Loucy (cell line): ENCODE results near the gene HOXD12.

Source experiments
- H2AFZ ChIP-seq: fragments of 200-600 bp; sonication (generic); 2 replicates; pipeline ENCODE4 v1.6.0; 2016; ENCODE audit warnings: antibody characterized with exemption, mild to moderate bottlenecking, low read length, moderate library complexity
- H3F3A ChIP-seq: fragments of 200-600 bp; 2 replicates; pipeline ENCODE4 v1.6.0; 2016; ENCODE audit warnings: antibody characterized with exemption, low read depth, mild to moderate bottlenecking
- H3K27me3 ChIP-seq: fragments of 200-600 bp; sonication (generic); 2 replicates; pipeline ENCODE4 v1.6.1; 2014; ENCODE audit warnings: low read length, mild to moderate bottlenecking; ENCODE audit not compliant: insufficient read depth, poor library complexity, severe bottlenecking
- H3K36me3 ChIP-seq: fragments of 200-600 bp; sonication (generic); 2 replicates; pipeline ENCODE4 v1.6.1; 2016; ENCODE audit warnings: low read length; ENCODE audit not compliant: insufficient read depth
- H3K4me1 ChIP-seq: fragments of 200-600 bp; sonication (generic); 2 replicates; pipeline ENCODE4 v1.5.1; 2014; ENCODE audit warnings: low read length, mild to moderate bottlenecking; ENCODE audit not compliant: insufficient read depth, poor library complexity, severe bottlenecking
- H3K4me2 ChIP-seq: fragments of 200-600 bp; sonication (generic); 2 replicates; pipeline ENCODE4 v1.6.0; 2014; ENCODE audit warnings: antibody characterized with exemption, low read length, low read depth, mild to moderate bottlenecking; ENCODE audit not compliant: poor library complexity, severe bottlenecking
- H3K4me3 ChIP-seq: fragments of 200-600 bp; sonication (generic); 2 replicates; pipeline ENCODE4 v1.5.1; 2014; ENCODE audit warnings: low read length, mild to moderate bottlenecking, mixed read lengths; ENCODE audit not compliant: poor library complexity, severe bottlenecking
- H3K79me2 ChIP-seq: fragments of 200-600 bp; sonication (generic); 2 replicates; pipeline ENCODE4 v1.6.1; 2014; ENCODE audit warnings: low read length; ENCODE audit not compliant: insufficient read depth
- H3K9ac ChIP-seq: fragments of 200-600 bp; sonication (generic); 2 replicates; pipeline ENCODE4 v1.6.0; 2014; ENCODE audit warnings: mild to moderate bottlenecking, low read depth, low read length, moderate library complexity; ENCODE audit not compliant: poor library complexity, severe bottlenecking
- H3K9me2 ChIP-seq: fragments of 200-600 bp; sonication (generic); replicated peaks from 2 replicates; pipeline ENCODE4 v1.6.1; 2016; ENCODE audit warnings: low read depth, low read length, mixed read lengths
- H3K9me3 ChIP-seq: fragments of 200-600 bp; sonication (generic); 2 replicates; pipeline ENCODE4 v1.6.1; 2014; ENCODE audit warnings: mild to moderate bottlenecking, antibody characterized with exemption, low read length, low read depth; ENCODE audit not compliant: insufficient read depth
- H4K20me1 ChIP-seq: fragments of 200-600 bp; sonication (generic); 2 replicates; pipeline ENCODE4 v1.6.0; 2014; ENCODE audit warnings: antibody characterized with exemption, low read length, mild to moderate bottlenecking; ENCODE audit not compliant: insufficient read depth, poor library complexity, severe bottlenecking
- EZH2phosphoT487 ChIP-seq: fragments of 200-600 bp; IDR thresholded peaks from 2 replicates; pipeline ENCODE4 v1.6.1; 2018; ENCODE audit warnings: antibody characterized with exemption, mild to moderate bottlenecking, moderate library complexity, borderline replicate concordance
- TF ChIP-seq, protein P1 (sequence below): fragments of 200-600 bp; sonication (generic); conservative IDR thresholded peaks from 2 replicates; pipeline ENCODE4 v1.5.1; 2014; ENCODE audit warnings: mild to moderate bottlenecking, antibody characterized with exemption, low read length

HOXD12 gene

GRCh38 chr2:176133389-176133788 is 33.8 kb downstream of the HOXD12 start:
- H3F3A ChIP-seq: no peaks in the 10 kb centered on the region
- no peaks in the 10 kb centered on the region for H3K9me3 ChIP-seq
- no peaks in the 10 kb centered on the region for H3K79me2 ChIP-seq
- H3K4me1 ChIP-seq: peaks cover 4% of the 10 kb centered on the region
- no peaks in the 10 kb centered on the region for H3K36me3 ChIP-seq
- no peak overlapping the region for H3K4me2 ChIP-seq
- H4K20me1 ChIP-seq: no peaks in the 10 kb centered on the region
- no peaks in the 10 kb centered on the region for H3K9me2 ChIP-seq
- H2AFZ ChIP-seq: no peak overlapping the region
- no peak overlapping the region for H3K9ac ChIP-seq
- no peak for TF ChIP-seq EZH2phosphoT487
- TF ChIP-seq, protein P1, sequence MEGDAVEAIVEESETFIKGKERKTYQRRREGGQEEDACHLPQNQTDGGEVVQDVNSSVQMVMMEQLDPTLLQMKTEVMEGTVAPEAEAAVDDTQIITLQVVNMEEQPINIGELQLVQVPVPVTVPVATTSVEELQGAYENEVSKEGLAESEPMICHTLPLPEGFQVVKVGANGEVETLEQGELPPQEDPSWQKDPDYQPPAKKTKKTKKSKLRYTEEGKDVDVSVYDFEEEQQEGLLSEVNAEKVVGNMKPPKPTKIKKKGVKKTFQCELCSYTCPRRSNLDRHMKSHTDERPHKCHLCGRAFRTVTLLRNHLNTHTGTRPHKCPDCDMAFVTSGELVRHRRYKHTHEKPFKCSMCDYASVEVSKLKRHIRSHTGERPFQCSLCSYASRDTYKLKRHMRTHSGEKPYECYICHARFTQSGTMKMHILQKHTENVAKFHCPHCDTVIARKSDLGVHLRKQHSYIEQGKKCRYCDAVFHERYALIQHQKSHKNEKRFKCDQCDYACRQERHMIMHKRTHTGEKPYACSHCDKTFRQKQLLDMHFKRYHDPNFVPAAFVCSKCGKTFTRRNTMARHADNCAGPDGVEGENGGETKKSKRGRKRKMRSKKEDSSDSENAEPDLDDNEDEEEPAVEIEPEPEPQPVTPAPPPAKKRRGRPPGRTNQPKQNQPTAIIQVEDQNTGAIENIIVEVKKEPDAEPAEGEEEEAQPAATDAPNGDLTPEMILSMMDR: no peak
- H3K4me3 ChIP-seq: no peak overlapping the region
- no peaks in the 10 kb centered on the region for H3K27me3 ChIP-seq

DNA sequence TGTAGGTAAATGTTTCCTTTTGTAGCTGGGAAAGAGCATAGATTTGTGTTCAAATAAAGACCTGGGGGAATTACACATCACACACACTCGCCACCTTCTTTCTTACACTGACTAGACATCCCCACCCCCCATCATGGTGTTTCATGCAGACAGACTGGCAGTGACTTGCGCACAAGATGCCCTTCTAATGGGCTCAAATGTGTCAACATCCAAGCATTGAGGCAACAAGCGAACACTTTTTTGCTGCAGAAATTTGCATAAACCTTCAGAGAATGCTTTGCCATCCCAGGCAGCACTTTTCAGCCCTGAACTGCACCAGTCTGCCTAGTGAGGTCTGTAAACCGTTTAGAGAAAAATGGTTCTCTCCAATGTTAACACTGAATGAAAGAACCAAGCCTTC is 34.4 kb downstream of the HOXD12 start:
- H3K4me3 ChIP-seq: no peak overlapping the region
- peaks cover 4% of the 10 kb centered on the region for H3K4me1 ChIP-seq
- H3K9me2 ChIP-seq: no peaks in the 10 kb centered on the region
- no peak overlapping the region for H3K9ac ChIP-seq
- H3K9me3 ChIP-seq: no peaks in the 10 kb centered on the region
- H3F3A ChIP-seq: no peaks in the 10 kb centered on the region
- no peaks in the 10 kb centered on the region for H3K27me3 ChIP-seq
- no peak overlapping the region for H2AFZ ChIP-seq
- no peak overlapping the region for H3K4me2 ChIP-seq
- H3K79me2 ChIP-seq: no peaks in the 10 kb centered on the region
- TF ChIP-seq EZH2phosphoT487: no peak
- TF ChIP-seq, protein P1: no peak
- H4K20me1 ChIP-seq: no peaks in the 10 kb centered on the region
- H3K36me3 ChIP-seq: no peaks in the 10 kb centered on the region

GRCh38 chr2:176135035-176135440 is 35.4 kb downstream of the HOXD12 start:
- peaks cover 5% of the 10 kb centered on the region for H3K4me1 ChIP-seq
- H3K9me2 ChIP-seq: no peaks in the 10 kb centered on the region
- H4K20me1 ChIP-seq: no peaks in the 10 kb centered on the region
- no peak overlapping the region for H3K9ac ChIP-seq
- H2AFZ ChIP-seq: no peak overlapping the region
- no peak overlapping the region for H3K4me3 ChIP-seq
- no peak overlapping the region for H3K4me2 ChIP-seq
- no peaks in the 10 kb centered on the region for H3K79me2 ChIP-seq
- no peaks in the 10 kb centered on the region for H3K9me3 ChIP-seq
- H3K27me3 ChIP-seq: no peaks in the 10 kb centered on the region
- no peaks in the 10 kb centered on the region for H3K36me3 ChIP-seq
- no peak for TF ChIP-seq EZH2phosphoT487
- TF ChIP-seq, protein P1: peak; percentile 25; the same call in 1 of the 2 replicates
- H3F3A ChIP-seq: no peaks in the 10 kb centered on the region
